GM12865 (cell line): Measurements from ENCODE around the gene OR2Z1.
"Not testable (repeated sequence)": the region's sequence is repeated elsewhere in the genome, so short reads cannot be mapped to it uniquely, and the experiment has no call there.

ENCODE experiments used
- DNase-seq: peaks from one replicate; pipeline ENCODE4 v3.0.0; 2010; ENCODE audit warnings: low read depth
- H3K4me3 ChIP-seq: 2 replicates; pipeline ENCODE4 v1.5.1; 2011; ENCODE audit warnings: mild to moderate bottlenecking, low read depth, low read length, control low read depth
- CTCF ChIP-seq: IDR thresholded peaks from 2 replicates; pipeline ENCODE4 v1.5.1; 2011; ENCODE audit warnings: low read length, control low read depth, low read depth, inconsistent platforms; ENCODE audit not compliant: insufficient read depth; ENCODE audit errors: missing control alignments

Gene OR2Z1

GRCh38 chr19:8731428-8732169 is 10.2 kb downstream of the OR2Z1 start:
- TF ChIP-seq CTCF: no peak
- no peak for DNase-seq

GRCh38 chr19:8738377-8738776 is 16.9 kb downstream of the OR2Z1 start:
- H3K4me3 ChIP-seq: no peak overlapping the region
- TF ChIP-seq CTCF: no peak
- DNase-seq: no peak

More at GRCh38 chr19:8731428-8732169, 10.2 kb downstream of the OR2Z1 start:
- H3K4me3 ChIP-seq: no peak overlapping the region

- not testable (repeated sequence) for H3K4me3 ChIP-seq, DNase-seq
Measured at GRCh38 chr19:8739291-8740065, 18.0 kb downstream of the OR2Z1 start.

GRCh38 chr19:8767257-8767656 is 45.8 kb downstream of the OR2Z1 start:
- not testable (repeated sequence) for DNase-seq

GRCh38 chr19:8769265-8769664 is 47.8 kb downstream of the OR2Z1 start:
- H3K4me3 ChIP-seq, DNase-seq: not testable (repeated sequence)

More at GRCh38 chr19:8767257-8767656, 45.8 kb downstream of the OR2Z1 start:
- not testable (repeated sequence) for H3K4me3 ChIP-seq

- not testable (repeated sequence) for DNase-seq, H3K4me3 ChIP-seq
Measured at GRCh38 chr19:8773587-8773986, 52.2 kb downstream of the OR2Z1 start.
